OCI-LY7 (cell line): ENCODE results near the gene TRRAP.

ENCODE experiments used
- CTCF ChIP-seq: fragments of 200-600 bp; sonication (generic); conservative IDR thresholded peaks from 2 replicates; pipeline ENCODE4 v1.5.1; 2014; ENCODE audit warnings: mild to moderate bottlenecking, antibody characterized with exemption, low read length, moderate library complexity, mixed read lengths
- EZH2phosphoT487 ChIP-seq: fragments of 200-600 bp; sonication (generic); IDR thresholded peaks from 2 replicates; pipeline ENCODE4 v1.6.1; 2018; ENCODE audit warnings: low read depth, borderline replicate concordance, mild to moderate bottlenecking, mixed run types, antibody characterized with exemption, low read length, moderate library complexity, mixed read lengths

DNA sequence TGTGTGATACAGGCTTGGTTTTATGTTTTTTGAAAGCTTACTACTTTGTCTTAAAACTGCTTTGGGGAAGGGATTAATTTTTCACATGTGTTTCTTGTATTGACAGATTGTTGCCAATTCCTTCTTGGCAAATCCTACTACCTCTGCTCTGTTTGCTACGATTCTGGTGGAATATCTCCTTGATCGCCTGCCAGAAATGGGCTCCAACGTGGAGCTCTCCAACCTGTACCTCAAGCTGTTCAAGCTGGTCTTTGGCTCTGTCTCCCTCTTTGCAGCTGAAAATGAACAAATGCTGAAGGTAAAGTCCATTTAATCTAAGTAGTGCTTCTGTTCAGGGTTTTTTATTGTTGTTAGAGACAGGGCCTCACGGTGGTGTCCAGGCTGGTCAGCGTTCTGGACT is 33.6 kb downstream of the TRRAP start:
- no peak for TF ChIP-seq CTCF
- no peak for TF ChIP-seq EZH2phosphoT487
